Esophagus squamous epithelium (tissue), 5 donors: ENCODE results near the gene FAM13B. TPM values are rescaled to one million over a fixed set of nuclear protein-coding genes. Genes with fewer than 3 reads are reported as not detected.

Source experiments
- DNase-seq: peaks from one replicate; lab custom pipeline; 2025; lab: John Stamatoyannopoulos, UW
- H3K27ac ChIP-seq, 4 donors: fragments of 200-600 bp; sonication (generic); one replicate each; pipeline ENCODE4 v1.5.1; 2016 to 2019; ENCODE audit warnings: mild to moderate bottlenecking in 1 of 4
- H3K27me3 ChIP-seq, 4 donors: fragments of 200-600 bp; sonication (generic); 1 replicate in 3 of 4; 2 replicates in 1 of 4; pipeline versions ENCODE4 v1.5.1 to v1.6.0; 2017 to 2021; ENCODE audit warnings: antibody characterized with exemption in 1 of 4
- H3K36me3 ChIP-seq, 3 donors: fragments of 200-600 bp; sonication (generic); one replicate each; pipeline ENCODE4 v1.5.1; 2016 to 2019
- H3K4me1 ChIP-seq, 3 donors: fragments of 200-600 bp; sonication (generic); one replicate each; pipeline ENCODE4 v1.5.1; 2017 to 2019
- H3K4me3 ChIP-seq, 4 donors: fragments of 200-600 bp; sonication (generic); 1 replicate in 3 of 4; 2 replicates in 1 of 4; pipeline ENCODE4 v1.5.1; 2016 to 2019; ENCODE audit warnings: mild to moderate bottlenecking in 2 of 4, moderate library complexity in 1 of 4
- H3K9me3 ChIP-seq, 3 donors: fragments of 200-600 bp; sonication (generic); one replicate each; pipeline ENCODE4 v1.5.1; 2016 to 2019
- CTCF ChIP-seq, 6 experiments: fragments of 450-650 bp in 4 of 6; fragments of 200-600 bp in 2 of 6; sonication (generic) in 2 of 6; IDR thresholded peaks; one replicate each; pipeline ENCODE4 v1.5.1; 2016 to 2019; ENCODE audit warnings: antibody characterized with exemption in 6 of 6, mild to moderate bottlenecking in 4 of 6, moderate library complexity in 4 of 6
- POLR2A ChIP-seq, 4 donors: fragments of 450-650 bp; IDR thresholded peaks; one replicate each; pipeline ENCODE4 v1.6.1; 2017; ENCODE audit warnings: antibody characterized with exemption in 4 of 4, mild to moderate bottlenecking in 4 of 4, moderate library complexity in 3 of 4
- WGBS, 2 donors: methylation state at CpG; one replicate each; pipeline ENCODE4 v1.1.5; 2018; 5-methylcytosine and 5-hydroxymethylcytosine counted together
- intact Hi-C: fragments of 100-400 bp; cut with DNase I; formaldehyde crosslinking; loops from one replicate; pipeline ENCODE4 v1.15.0; 2022
- total RNA-seq, 4 donors: library from RNA; depleted of rRNA; stranded (reverse); fragments of >200 nt; gene quantifications; one replicate each; pipeline ENCODE4 v1.1.0, GENCODE V29; 2016
- donor health status: DM: yes; HTN: yes; CAD: no.

FAM13B gene
- total RNA-seq, 4 donors from 2014 or later = 12.2 to 46.0 (median 13.9) TPM

GRCh38 chr5:137935694-137936093 is 97.2 kb downstream of the FAM13B start:
- H3K27me3 ChIP-seq = no peaks in the 10 kb centered on the region
- H3K36me3 ChIP-seq = peaks cover 0 to 48% (median 19%) of the 10 kb centered on the region in 3 donors
- H3K27ac ChIP-seq = no peak overlapping the region
- no peak overlapping the region for H3K4me3 ChIP-seq
- TF ChIP-seq POLR2A (IDR thresholded peaks at IDR 0.05) (no peak), CTCF (IDR thresholded peaks at IDR 0.05) (no peak)
- WGBS, 2 donors = 76 to 77% methylated on average over 3 of the region's 3 CpGs
- intact Hi-C loops = no loop called here
- peaks cover 0 to 5% (median 0%) of the 10 kb centered on the region in 3 donors for H3K4me1 ChIP-seq
- DNase-seq = no peak
- H3K9me3 ChIP-seq = no peaks in the 10 kb centered on the region

DNA sequence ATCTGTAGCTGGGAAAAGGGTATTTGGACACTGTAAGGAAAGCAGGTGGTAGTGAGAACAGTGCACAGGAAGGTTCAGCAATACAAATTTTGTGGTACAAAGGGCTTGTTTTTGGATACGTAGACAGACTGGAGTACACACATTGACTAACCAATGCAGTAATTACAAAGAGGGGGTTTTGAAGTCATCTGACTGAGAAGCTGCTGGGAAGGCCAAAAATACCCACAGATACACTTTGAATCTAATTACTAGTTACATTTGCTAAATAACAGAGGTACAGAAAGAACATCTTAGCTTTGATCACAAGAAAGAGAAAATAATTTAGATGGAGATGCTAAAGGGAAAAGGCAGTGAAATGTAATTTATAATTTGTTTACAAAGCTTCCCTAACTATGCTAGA is 97.7 kb downstream of the FAM13B start:
- 73 to 95% methylated on average over 1 of the region's 1 CpG for WGBS, 2 donors
- no peak overlapping the region for H3K4me3 ChIP-seq
- intact Hi-C loops = no loop called here

GRCh38 chr5:137933491-137933911 is 99.4 kb downstream of the FAM13B start:
- intact Hi-C loops = no loop called here
- H3K27ac ChIP-seq = peak overlapping the region in 1 of 4 donors; percentile 3

More for the DNA sequence above, 97.7 kb downstream of the FAM13B start:
- Histone ChIP-seq H3K4me1 (peaks cover 0 to 5% (median 0%) of the 10 kb centered on the region in 3 donors), H3K27ac (no peak overlapping the region), H3K27me3 (no peaks in the 10 kb centered on the region), H3K36me3 (peaks cover 0 to 43% (median 15%) of the 10 kb centered on the region in 3 donors), H3K9me3 (no peaks in the 10 kb centered on the region)
- no peak for TF ChIP-seq POLR2A (IDR thresholded peaks at IDR 0.05)
- TF ChIP-seq CTCF (IDR thresholded peaks at IDR 0.05) = no peak
- no peak for DNase-seq

DNA sequence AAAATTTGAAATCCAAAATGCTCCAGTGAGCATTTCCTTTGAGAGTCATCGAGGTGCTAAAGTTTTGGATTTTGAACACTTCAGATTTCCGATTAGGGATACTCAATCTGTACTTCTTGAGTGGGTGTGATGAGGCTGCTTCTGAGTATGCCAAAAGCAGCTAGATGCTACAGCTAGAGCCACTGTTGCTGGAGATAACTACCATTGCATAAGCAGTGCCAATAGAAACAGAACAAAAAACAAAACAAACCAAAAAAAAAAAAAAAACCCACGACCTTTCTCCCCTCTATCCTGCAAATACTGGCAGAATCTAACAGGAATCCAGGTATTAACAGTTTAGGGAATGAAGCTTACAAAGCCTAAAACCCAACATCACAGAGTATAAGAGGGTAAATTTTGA is 100.1 kb downstream of the FAM13B start:
- H3K9me3 ChIP-seq = no peaks in the 10 kb centered on the region
- 53 to 62% methylated on average over 3 of the region's 3 CpGs for WGBS, 2 donors
- no peak overlapping the region for H3K27ac ChIP-seq
- no peak overlapping the region for H3K4me3 ChIP-seq
- no peak for DNase-seq
- TF ChIP-seq POLR2A (IDR thresholded peaks at IDR 0.05) (no peak), CTCF (IDR thresholded peaks at IDR 0.05) (no peak)
- intact Hi-C loops = no loop called here
- no peaks in the 10 kb centered on the region for H3K27me3 ChIP-seq
- peaks cover 0 to 5% (median 0%) of the 10 kb centered on the region in 3 donors for H3K4me1 ChIP-seq
- H3K36me3 ChIP-seq = peaks cover 0 to 28% (median 0%) of the 10 kb centered on the region in 3 donors

More at GRCh38 chr5:137933491-137933911, 99.4 kb downstream of the FAM13B start:
- H3K4me1 ChIP-seq = peaks cover 0 to 5% (median 0%) of the 10 kb centered on the region in 3 donors
- H3K9me3 ChIP-seq = no peaks in the 10 kb centered on the region
- H3K27me3 ChIP-seq = no peaks in the 10 kb centered on the region
- WGBS, 2 donors = 34 to 43% methylated on average over 2 to 3 of the region's 3 CpGs
- no peak overlapping the region for H3K4me3 ChIP-seq
- no peak for DNase-seq
- TF ChIP-seq CTCF (IDR thresholded peaks at IDR 0.05) = no peak
- no peak for TF ChIP-seq POLR2A (IDR thresholded peaks at IDR 0.05)
- peaks cover 0 to 29% (median 3%) of the 10 kb centered on the region in 3 donors for H3K36me3 ChIP-seq

GRCh38 chr5:137923856-137924255 is 109.0 kb downstream of the FAM13B start:
- H3K4me3 ChIP-seq = no peak overlapping the region
- intact Hi-C loops = no loop called here
- no peaks in the 10 kb centered on the region for H3K27me3 ChIP-seq
- TF ChIP-seq POLR2A (IDR thresholded peaks at IDR 0.05) = no peak
- TF ChIP-seq CTCF (IDR thresholded peaks at IDR 0.05) = no peak
- WGBS, 2 donors = 63 to 67% methylated on average over 4 of the region's 4 CpGs
- no peak overlapping the region for H3K27ac ChIP-seq
- peaks cover 0 to 10% (median 0%) of the 10 kb centered on the region in 3 donors for H3K36me3 ChIP-seq
- no peaks in the 10 kb centered on the region for H3K4me1 ChIP-seq
- H3K9me3 ChIP-seq = no peaks in the 10 kb centered on the region
- no peak for DNase-seq
